ENCODE measurements around the gene ATP1B1.

DNA sequence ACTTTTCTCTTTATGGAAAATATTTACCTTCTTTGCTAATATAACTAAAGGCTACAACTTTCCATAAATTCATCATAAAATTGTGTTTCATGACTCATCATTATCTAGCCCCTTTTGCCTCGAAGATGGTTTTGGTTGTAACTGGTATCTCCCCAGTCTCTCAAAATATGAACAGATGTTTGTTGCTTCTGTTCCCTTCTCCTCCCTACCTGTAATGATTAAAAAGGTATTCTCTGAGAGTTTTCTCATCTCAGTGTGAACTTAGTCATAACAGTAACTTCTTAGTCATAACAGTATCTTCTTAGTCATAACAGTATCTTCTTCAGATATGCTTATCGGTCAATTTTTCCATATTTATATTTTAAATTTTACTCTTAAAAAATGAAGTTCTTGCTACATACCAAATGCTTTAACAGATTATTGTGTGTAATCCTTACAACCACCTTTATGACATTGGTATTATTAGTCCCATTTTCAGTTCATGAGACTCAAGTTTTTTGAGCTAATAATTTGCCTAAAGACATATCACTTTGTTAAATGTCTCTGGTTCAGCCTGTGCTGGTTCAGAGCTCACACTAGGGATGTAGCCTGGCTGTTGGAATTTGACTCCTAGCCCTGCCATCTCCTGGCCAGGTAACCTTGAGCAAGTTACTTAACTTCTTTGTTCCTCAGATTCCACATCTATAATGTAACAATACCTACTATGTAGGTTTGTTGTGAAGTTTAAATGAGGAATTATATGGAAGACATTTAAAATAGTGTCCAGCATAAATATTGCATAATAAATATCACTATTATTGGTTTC is 32.6 kb downstream of the ATP1B1 start:
- TF ChIP-seq, protein P1, sequence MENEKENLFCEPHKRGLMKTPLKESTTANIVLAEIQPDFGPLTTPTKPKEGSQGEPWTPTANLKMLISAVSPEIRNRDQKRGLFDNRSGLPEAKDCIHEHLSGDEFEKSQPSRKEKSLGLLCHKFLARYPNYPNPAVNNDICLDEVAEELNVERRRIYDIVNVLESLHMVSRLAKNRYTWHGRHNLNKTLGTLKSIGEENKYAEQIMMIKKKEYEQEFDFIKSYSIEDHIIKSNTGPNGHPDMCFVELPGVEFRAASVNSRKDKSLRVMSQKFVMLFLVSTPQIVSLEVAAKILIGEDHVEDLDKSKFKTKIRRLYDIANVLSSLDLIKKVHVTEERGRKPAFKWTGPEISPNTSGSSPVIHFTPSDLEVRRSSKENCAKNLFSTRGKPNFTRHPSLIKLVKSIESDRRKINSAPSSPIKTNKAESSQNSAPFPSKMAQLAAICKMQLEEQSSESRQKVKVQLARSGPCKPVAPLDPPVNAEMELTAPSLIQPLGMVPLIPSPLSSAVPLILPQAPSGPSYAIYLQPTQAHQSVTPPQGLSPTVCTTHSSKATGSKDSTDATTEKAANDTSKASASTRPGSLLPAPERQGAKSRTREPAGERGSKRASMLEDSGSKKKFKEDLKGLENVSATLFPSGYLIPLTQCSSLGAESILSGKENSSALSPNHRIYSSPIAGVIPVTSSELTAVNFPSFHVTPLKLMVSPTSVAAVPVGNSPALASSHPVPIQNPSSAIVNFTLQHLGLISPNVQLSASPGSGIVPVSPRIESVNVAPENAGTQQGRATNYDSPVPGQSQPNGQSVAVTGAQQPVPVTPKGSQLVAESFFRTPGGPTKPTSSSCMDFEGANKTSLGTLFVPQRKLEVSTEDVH (IDR thresholded peaks at IDR 0.05; ENCODE audit: low read depth, partially characterized antibody): no peak
- TF ChIP-seq TAF1 (IDR thresholded peaks at IDR 0.05; ENCODE audit: control insufficient read depth, extremely low read depth, insufficient read depth, low read length, severe bottlenecking) (no peak), EZH2 (IDR thresholded peaks at IDR 0.05; ENCODE audit: borderline replicate concordance, low read depth, low read length) (no peak), RAD21 (CRISPR knock-in tag; conservative IDR thresholded peaks at IDR 0.05 in 1 of 2, IDR thresholded peaks at IDR 0.05 in 1 of 2) (no peak), PCBP2 (IDR thresholded peaks at IDR 0.05; ENCODE audit: low read depth, low read length, poor library complexity, severe bottlenecking) (no peak), DNMT1 (IDR thresholded peaks at IDR 0.05) (no peak), STAG1 (CRISPR knock-in tag; IDR thresholded peaks at IDR 0.05; ENCODE audit: borderline replicate concordance) (no peak)
- TF ChIP-seq, protein P2, sequence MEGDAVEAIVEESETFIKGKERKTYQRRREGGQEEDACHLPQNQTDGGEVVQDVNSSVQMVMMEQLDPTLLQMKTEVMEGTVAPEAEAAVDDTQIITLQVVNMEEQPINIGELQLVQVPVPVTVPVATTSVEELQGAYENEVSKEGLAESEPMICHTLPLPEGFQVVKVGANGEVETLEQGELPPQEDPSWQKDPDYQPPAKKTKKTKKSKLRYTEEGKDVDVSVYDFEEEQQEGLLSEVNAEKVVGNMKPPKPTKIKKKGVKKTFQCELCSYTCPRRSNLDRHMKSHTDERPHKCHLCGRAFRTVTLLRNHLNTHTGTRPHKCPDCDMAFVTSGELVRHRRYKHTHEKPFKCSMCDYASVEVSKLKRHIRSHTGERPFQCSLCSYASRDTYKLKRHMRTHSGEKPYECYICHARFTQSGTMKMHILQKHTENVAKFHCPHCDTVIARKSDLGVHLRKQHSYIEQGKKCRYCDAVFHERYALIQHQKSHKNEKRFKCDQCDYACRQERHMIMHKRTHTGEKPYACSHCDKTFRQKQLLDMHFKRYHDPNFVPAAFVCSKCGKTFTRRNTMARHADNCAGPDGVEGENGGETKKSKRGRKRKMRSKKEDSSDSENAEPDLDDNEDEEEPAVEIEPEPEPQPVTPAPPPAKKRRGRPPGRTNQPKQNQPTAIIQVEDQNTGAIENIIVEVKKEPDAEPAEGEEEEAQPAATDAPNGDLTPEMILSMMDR (IDR thresholded peaks at IDR 0.05 in 2 of 3, conservative IDR thresholded peaks at IDR 0.05 in 1 of 3; ENCODE audit: insufficient read depth in 2 of 3, low read depth in 1 of 3, low read length in 3 of 3): no peak
